K562 (cell line): Measurements from ENCODE around the gene AHSA1. TPM values are rescaled to one million over a fixed set of nuclear protein-coding genes. Genes with fewer than 3 reads are reported as not detected.

ENCODE experiments used
- BRD9 ChIP-seq: fragments of 450-650 bp; IDR thresholded peaks from 2 replicates; pipeline ENCODE4 v1.6.1; 2018; ENCODE audit warnings: low read depth; ENCODE audit not compliant: partially characterized antibody
- C11orf30 ChIP-seq: fragments of 450-650 bp; IDR thresholded peaks from 2 replicates; pipeline ENCODE4 v1.6.1; 2016; ENCODE audit warnings: low read depth, mild to moderate bottlenecking
- CBX8 ChIP-seq: fragments of 200-600 bp; sonication (generic); IDR thresholded peaks from 2 replicates; pipeline ENCODE4 v1.6.1; 2012; ENCODE audit warnings: borderline replicate concordance, mixed run types, low read depth, mild to moderate bottlenecking, moderate library complexity, mixed read lengths, low read length, control low read depth, inconsistent platforms; ENCODE audit not compliant: poor library complexity, severe bottlenecking; ENCODE audit errors: extremely low read depth
- CGGBP1 ChIP-seq: fragments of 250-450 bp; sonication (Bioruptor Pico); IDR thresholded peaks from 2 replicates; pipeline ENCODE4 v1.9.0; 2021; ENCODE audit warnings: mild to moderate bottlenecking
- COPS2 ChIP-seq: fragments of 450-650 bp; conservative IDR thresholded peaks from 2 replicates; pipeline ENCODE4 v1.6.1; 2016; ENCODE audit warnings: mild to moderate bottlenecking, moderate library complexity
- FOXK2 ChIP-seq, 2 experiments: fragments of 450-650 bp; IDR thresholded peaks in 1 of 2; conservative IDR thresholded peaks in 1 of 2; 2 replicates each; pipeline ENCODE4 v1.6.1; 2016; ENCODE audit warnings: low read depth in 2 of 2, mild to moderate bottlenecking in 1 of 2
- GMEB1 ChIP-seq: fragments of 250-450 bp; sonication (Bioruptor Pico); IDR thresholded peaks from 2 replicates; pipeline ENCODE4 v1.4.0; 2020; ENCODE audit warnings: mild to moderate bottlenecking
- MEF2A ChIP-seq: IDR thresholded peaks from 2 replicates; pipeline ENCODE4 v1.6.1; 2011; ENCODE audit warnings: low read depth, mild to moderate bottlenecking, low read length, moderate library complexity; ENCODE audit not compliant: control insufficient read depth
- MYNN ChIP-seq, 2 experiments: sonication (generic); formaldehyde crosslinking in 1 of 2; IDR thresholded peaks; 2 replicates each; pipeline versions ENCODE4 v1.5.0 to v1.6.1; 2016 to 2020; ENCODE audit warnings: antibody characterized with exemption in 1 of 2, missing genetic modification reagents in 1 of 2
- NR2C1 ChIP-seq, 2 experiments: fragments of 450-650 bp; IDR thresholded peaks; 2 replicates each; pipeline ENCODE4 v1.6.1; 2017; ENCODE audit warnings: mild to moderate bottlenecking in 2 of 2, antibody characterized with exemption in 1 of 2, inconsistent platforms in 1 of 2, missing compliant biosample characterization in 1 of 2, missing genetic modification characterization in 1 of 2
- PHB ChIP-seq: fragments of 250-450 bp; sonication (Bioruptor Pico); IDR thresholded peaks from 2 replicates; pipeline ENCODE4 v1.5.0; 2021
- POLR2AphosphoS2 ChIP-seq: IDR thresholded peaks from 2 replicates; pipeline ENCODE4 v1.6.1; 2012; ENCODE audit warnings: low read length, improper control_type of control experiment
- RCOR1 ChIP-seq, 2 experiments: IDR thresholded peaks; 2 replicates each; pipeline ENCODE4 v1.6.1; 2012; ENCODE audit warnings: low read depth in 2 of 2, low read length in 2 of 2, borderline replicate concordance in 1 of 2, improper control_type of control experiment in 1 of 2
- SMARCC2 ChIP-seq: fragments of 450-650 bp; IDR thresholded peaks from 2 replicates; pipeline ENCODE4 v1.6.1; 2017; ENCODE audit warnings: antibody characterized with exemption, moderate library complexity, mild to moderate bottlenecking, low read depth
- THAP7 ChIP-seq: fragments of 250-450 bp; sonication (Bioruptor Pico); IDR thresholded peaks from 2 replicates; pipeline ENCODE4 v1.5.0; 2021
- ZKSCAN8 ChIP-seq: fragments of 200-800 bp; sonication (Bioruptor generic); IDR thresholded peaks from 2 replicates; pipeline ENCODE4 v1.6.1; 2016; ENCODE audit warnings: missing genetic modification characterization, missing compliant biosample characterization
- ZNF121 ChIP-seq: sonication (generic); formaldehyde crosslinking; conservative IDR thresholded peaks from 2 replicates; pipeline ENCODE4 v1.8.0; 2022; ENCODE audit warnings: missing genetic modification reagents
- ZNF175 ChIP-seq: fragments of 200-800 bp; sonication (Bioruptor generic); IDR thresholded peaks from 2 replicates; pipeline ENCODE4 v1.6.1; 2016; ENCODE audit warnings: low read depth, mild to moderate bottlenecking, missing genetic modification characterization, missing compliant biosample characterization
- ZNF184 ChIP-seq: sonication (generic); formaldehyde crosslinking; IDR thresholded peaks from 2 replicates; pipeline ENCODE4 v1.5.0; 2020; ENCODE audit warnings: missing genetic modification reagents
- ZNF280A ChIP-seq: fragments of 450-650 bp; IDR thresholded peaks from 2 replicates; pipeline ENCODE4 v1.6.1; 2018; ENCODE audit warnings: mild to moderate bottlenecking, low read depth; ENCODE audit not compliant: partially characterized antibody
- ZNF511 ChIP-seq: sonication (generic); formaldehyde crosslinking; IDR thresholded peaks from 2 replicates; pipeline ENCODE4 v1.8.0; 2022; ENCODE audit warnings: mild to moderate bottlenecking, missing genetic modification reagents
- ZNF696 ChIP-seq: fragments of 250-450 bp; sonication (Bioruptor Pico); conservative IDR thresholded peaks from 2 replicates; pipeline ENCODE4 v1.4.0; 2020; ENCODE audit warnings: mild to moderate bottlenecking, moderate library complexity
- polyA plus RNA-seq, 8 experiments: library from polyadenylated mRNA; depleted of rRNA in 4 of 8; stranded (reverse) in 5 of 8; unstranded in 3 of 8; fragments of >200 nt; fragmentation: Nextera tagmentation in 2 of 8; fragmentation: Illumina TruSeq in 1 of 8; extraction: Ambion mirVana in 2 of 8; extraction: Trizol in 1 of 8; gene quantifications; 2 replicates each; pipeline versions ENCODE4 v1.2.1 to v1.2.3, GENCODE V29; 2011 to 2014; ENCODE audit warnings: inconsistent platforms in 1 of 8, missing spikeins in 1 of 8
- total RNA-seq, 7 experiments: library from RNA; depleted of rRNA in 6 of 7; stranded (reverse); fragments of >200 nt in 6 of 7; fragmentation: Illumina TruSeq in 2 of 7; extraction: Trizol in 2 of 7; gene quantifications; 2 replicates each; pipeline versions ENCODE4 v1.2.1 to v1.2.3, GENCODE V29; 2011 to 2021; ENCODE audit warnings: low replicate concordance in 1 of 7

AHSA1 gene
- total and polyA plus RNA-seq, 9 of the 15 experiments (the other 6 are each of a cell fraction or from before 2014, with no cell fraction given): 41.4 to 317 (median 184) TPM

- TF ChIP-seq SMARCC2 (no peak), PHB (CRISPR knock-in tag) (no peak), RCOR1 (IDR thresholded peaks at IDR 0.05; ENCODE audit: borderline replicate concordance in 1 of 2, low read depth in 2 of 2, low read length in 2 of 2) (no peak), ZNF121 (CRISPR knock-in tag) (no peak), POLR2AphosphoS2 (no peak), NR2C1 (IDR thresholded peaks at IDR 0.05) (peak; percentile 93), NR2C1 (tag; IDR thresholded peaks at IDR 0.05) (peak; percentile 96), MYNN (IDR thresholded peaks at IDR 0.05) (no peak), MYNN (CRISPR knock-in tag; IDR thresholded peaks at IDR 0.05) (no peak), ZKSCAN8 (no peak), THAP7 (CRISPR knock-in tag) (no peak), GMEB1 (CRISPR knock-in tag) (no peak; the same call in 1 of the 2 replicates), ZNF175 (CRISPR knock-in tag) (peak; percentile 74; the same call in 1 of the 2 replicates), CBX8 (no peak), ZNF184 (no peak), ZNF696 (CRISPR knock-in tag) (no peak), ZNF511 (CRISPR knock-in tag) (no peak; the same call in 1 of the 2 replicates), FOXK2 (conservative IDR thresholded peaks at IDR 0.05 in 1 of 2, IDR thresholded peaks at IDR 0.05 in 1 of 2; ENCODE audit: low read depth in 2 of 2) (peak in 1 of 2 experiments; percentile 14; a peak in 2 of 4 replicates), C11orf30 (peak; percentile 83), CGGBP1 (CRISPR knock-in tag) (no peak), ZNF280A (no peak), COPS2 (no peak), BRD9 (no peak), MEF2A (no peak)
Observed at GRCh38 chr14:77457522-77458248, at the start of gene AHSA1, which contains the start of gene VIPAS39 (continued).
